Stimulated activated CD4-positive, alpha-beta T cell treated with anti-CD3 and anti-CD28 coated beads, Interleukin-2, amount 100 ng/mL, for 48 hours (primary cell): ENCODE results near the gene HPRT1.

Experiments used
- DNase-seq, 2 donors: peaks; one replicate each; pipeline ENCODE4 v3.0.0-alpha.2; 2020

The HPRT1 gene

GRCh38 chrX:134544513-134545151 lies 84.7 kb downstream of the HPRT1 start:
- no peak for DNase-seq

GRCh38 chrX:134545510-134545909 lies 85.5 kb downstream of the HPRT1 start:
- no peak for DNase-seq

GRCh38 chrX:134546187-134546586 lies 86.2 kb downstream of the HPRT1 start:
- no peak for DNase-seq

GRCh38 chrX:134547047-134547679 lies 87.2 kb downstream of the HPRT1 start:
- DNase-seq, result no peak

GRCh38 chrX:134548257-134549201 lies 88.6 kb downstream of the HPRT1 start:
- no peak for DNase-seq
